Measurements from ENCODE around the gene VAMP1. TPM values are rescaled to one million over a fixed set of nuclear protein-coding genes. Genes with fewer than 3 reads are reported as not detected.

VAMP1 gene
- total and polyA plus RNA-seq, 2 of the 8 experiments (the other 6 are each of a cell fraction or from before 2014, with no cell fraction given): 10.8 to 23.1 TPM

DNA sequence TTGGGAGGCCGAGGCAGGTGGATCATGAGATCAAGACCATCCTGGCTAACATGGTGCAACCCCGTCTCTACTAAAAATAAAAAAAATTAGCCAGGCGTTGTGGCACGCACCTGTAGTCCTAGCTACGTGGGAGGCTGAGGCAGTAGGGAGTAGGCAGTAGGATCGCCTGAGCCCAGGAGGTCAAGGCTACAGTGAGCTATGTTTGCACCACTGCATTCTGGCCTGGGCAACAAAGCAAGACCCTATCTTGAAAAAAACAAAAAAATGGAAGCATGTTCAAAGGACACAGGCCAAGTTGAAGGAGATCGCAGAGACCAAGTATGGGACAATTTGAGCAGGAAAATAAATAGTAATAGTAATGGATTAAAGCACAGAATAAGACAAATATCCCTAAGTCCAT is 37.6 kb upstream of the VAMP1 start:
- Histone ChIP-seq H3K27ac (ENCODE audit: low read depth, low read length) (no peak overlapping the region; the same call in 1 of the 2 replicates), H3K4me3 (ENCODE audit: extremely low read depth in 1 of 4, insufficient read depth in 2 of 4, low read depth in 3 of 4, low read length in 4 of 4) (no peak overlapping the region)
- POLR2A ChIA-PET (ENCODE audit: partially characterized antibody): interaction anchor here (0.7 to 5.9 kb wide), 11 partner anchors 9 to 132 kb away, joined by 3 to 37 read pairs (median 5); partner anchors contain the start of genes GAPDH, SCNN1A and VAMP1
- TF ChIP-seq FOSL1 (IDR thresholded peaks at IDR 0.05; ENCODE audit: insufficient read depth, low read depth, low read length) (no peak), BACH1 (IDR thresholded peaks at IDR 0.05; ENCODE audit: low read length) (no peak), CHD2 (IDR thresholded peaks at IDR 0.05; ENCODE audit: low read length) (no peak), CREB1 (IDR thresholded peaks at IDR 0.05) (no peak), SP2 (IDR thresholded peaks at IDR 0.05; ENCODE audit: low read length) (no peak), ASH2L (IDR thresholded peaks at IDR 0.05; ENCODE audit: low read length) (no peak), CEBPB (IDR thresholded peaks at IDR 0.05; ENCODE audit: low read depth, low read length) (no peak)
- TF ChIP-seq, protein P1, sequence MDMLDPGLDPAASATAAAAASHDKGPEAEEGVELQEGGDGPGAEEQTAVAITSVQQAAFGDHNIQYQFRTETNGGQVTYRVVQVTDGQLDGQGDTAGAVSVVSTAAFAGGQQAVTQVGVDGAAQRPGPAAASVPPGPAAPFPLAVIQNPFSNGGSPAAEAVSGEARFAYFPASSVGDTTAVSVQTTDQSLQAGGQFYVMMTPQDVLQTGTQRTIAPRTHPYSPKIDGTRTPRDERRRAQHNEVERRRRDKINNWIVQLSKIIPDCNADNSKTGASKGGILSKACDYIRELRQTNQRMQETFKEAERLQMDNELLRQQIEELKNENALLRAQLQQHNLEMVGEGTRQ (IDR thresholded peaks at IDR 0.05; ENCODE audit: low read length): no peak
- TF ChIP-seq, protein P2, sequence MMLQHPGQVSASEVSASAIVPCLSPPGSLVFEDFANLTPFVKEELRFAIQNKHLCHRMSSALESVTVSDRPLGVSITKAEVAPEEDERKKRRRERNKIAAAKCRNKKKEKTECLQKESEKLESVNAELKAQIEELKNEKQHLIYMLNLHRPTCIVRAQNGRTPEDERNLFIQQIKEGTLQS (IDR thresholded peaks at IDR 0.05; ENCODE audit: insufficient read depth, low read depth, low read length): no peak
- TF ChIP-seq, protein P3, sequence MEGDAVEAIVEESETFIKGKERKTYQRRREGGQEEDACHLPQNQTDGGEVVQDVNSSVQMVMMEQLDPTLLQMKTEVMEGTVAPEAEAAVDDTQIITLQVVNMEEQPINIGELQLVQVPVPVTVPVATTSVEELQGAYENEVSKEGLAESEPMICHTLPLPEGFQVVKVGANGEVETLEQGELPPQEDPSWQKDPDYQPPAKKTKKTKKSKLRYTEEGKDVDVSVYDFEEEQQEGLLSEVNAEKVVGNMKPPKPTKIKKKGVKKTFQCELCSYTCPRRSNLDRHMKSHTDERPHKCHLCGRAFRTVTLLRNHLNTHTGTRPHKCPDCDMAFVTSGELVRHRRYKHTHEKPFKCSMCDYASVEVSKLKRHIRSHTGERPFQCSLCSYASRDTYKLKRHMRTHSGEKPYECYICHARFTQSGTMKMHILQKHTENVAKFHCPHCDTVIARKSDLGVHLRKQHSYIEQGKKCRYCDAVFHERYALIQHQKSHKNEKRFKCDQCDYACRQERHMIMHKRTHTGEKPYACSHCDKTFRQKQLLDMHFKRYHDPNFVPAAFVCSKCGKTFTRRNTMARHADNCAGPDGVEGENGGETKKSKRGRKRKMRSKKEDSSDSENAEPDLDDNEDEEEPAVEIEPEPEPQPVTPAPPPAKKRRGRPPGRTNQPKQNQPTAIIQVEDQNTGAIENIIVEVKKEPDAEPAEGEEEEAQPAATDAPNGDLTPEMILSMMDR (IDR thresholded peaks at IDR 0.05; ENCODE audit: control extremely low read depth in 1 of 3, insufficient read depth in 1 of 3, low read depth in 1 of 3, low read length in 3 of 3): no peak

More for the DNA sequence above, 37.6 kb upstream of the VAMP1 start:
- no peak overlapping the region for H4K5ac ChIP-seq (ENCODE audit: insufficient read length, low read depth, low read length)
- peaks cover 3 to 7% (median 5%) of the 10 kb centered on the region in 4 experiments; a peak in 4 of 7 replicates for H3K4me1 ChIP-seq (replicated peaks in 1 of 4; ENCODE audit: control insufficient read depth in 3 of 4, insufficient read depth in 4 of 4, low read length in 3 of 4)
- no peak overlapping the region for H4K91ac ChIP-seq (replicated peaks; ENCODE audit: insufficient read length, low read length)
- no peak overlapping the region; the same call in 1 of the 2 replicates for H2BK5ac ChIP-seq (ENCODE audit: low read depth, low read length)
- H3K36me3 ChIP-seq (ENCODE audit: control insufficient read depth in 2 of 4, insufficient read depth in 4 of 4, low read length in 3 of 4): peaks cover 19 to 47% (median 37%) of the 10 kb centered on the region in 4 experiments
- H3K4ac ChIP-seq (replicated peaks; ENCODE audit: insufficient read length, low read depth, low read length): no peak overlapping the region
- H3K23me2 ChIP-seq (ENCODE audit: low read depth, low read length): no peaks in the 10 kb centered on the region
- H3K23ac ChIP-seq (ENCODE audit: insufficient read length): no peak overlapping the region
- no peaks in the 10 kb centered on the region for H3K27me3 ChIP-seq (replicated peaks in 1 of 4; ENCODE audit: control insufficient read depth in 3 of 4, extremely low read depth in 1 of 4, insufficient read depth in 3 of 4, low read length in 3 of 4)
- DNase-seq (ENCODE audit: low read depth in 1 of 2, low spot score in 2 of 2): no peak
- no peak overlapping the region for H3K14ac ChIP-seq (ENCODE audit: insufficient read length)
- peaks cover 5% of the 10 kb centered on the region for H3K79me1 ChIP-seq (ENCODE audit: low read depth, low read length)
- CTCF ChIA-PET (ENCODE audit: partially characterized antibody): interaction anchor here (0.7 to 1.4 kb wide), 4 partner anchors 11 to 84 kb away, joined by 3 to 6 read pairs (median 4); no protein-coding TSS in a partner anchor
- H2BK20ac ChIP-seq (ENCODE audit: low read length): 0 out of 2 replicates have a peak overlapping the region, but pooled peaks have one; percentile 27
- WGBS, 2 experiments (ENCODE audit: extremely low coverage in 1 of 2, insufficient coverage in 1 of 2, insufficient read length in 1 of 2, insufficient replicate concordance in 2 of 2, low coverage in 1 of 2, low lambda C conversion rate in 2 of 2, missing lambda C conversion rate in 1 of 2): 82% methylated on average over 7 of the region's 7 CpGs; no CpG with 5 or more reads in 1 of the 2 experiments
- no peak overlapping the region for H4K8ac ChIP-seq (ENCODE audit: extremely low read depth, insufficient read depth, low read length)
- H2BK12ac ChIP-seq (ENCODE audit: low read depth, low read length): no peak overlapping the region
- no peak for FAIRE-seq
- H2BK15ac ChIP-seq (ENCODE audit: low read length): no peak overlapping the region
- H3K56ac ChIP-seq (replicated peaks; ENCODE audit: insufficient read length, low read depth, low read length): no peak overlapping the region
- no peak overlapping the region for H3K9ac ChIP-seq (replicated peaks in 1 of 4; ENCODE audit: extremely low read depth in 1 of 4, low read depth in 3 of 4, low read length in 3 of 4)
- H3K9me3 ChIP-seq (ENCODE audit: insufficient read depth in 2 of 2, low read depth in 1 of 2, low read length in 1 of 2): no peaks in the 10 kb centered on the region
- H2AFZ ChIP-seq (ENCODE audit: low read length): no peak overlapping the region
- peaks cover 0 to 26% of the 10 kb centered on the region in 2 experiments; a peak in 2 of 4 replicates for H3K79me2 ChIP-seq (ENCODE audit: control insufficient read depth in 1 of 2, insufficient read depth in 2 of 2, low read length in 2 of 2)
- H3K4me2 ChIP-seq (ENCODE audit: insufficient read depth in 1 of 2, low read depth in 2 of 2, low read length in 2 of 2): no peak overlapping the region; a peak in 1 of 4 replicates
- peaks cover 0 to 2% of the 10 kb centered on the region in 2 experiments for H4K20me1 ChIP-seq (replicated peaks in 1 of 2; ENCODE audit: control insufficient read depth in 1 of 2, insufficient read depth in 2 of 2, low read length in 2 of 2)
- no peak overlapping the region for H2BK120ac ChIP-seq (replicated peaks; ENCODE audit: low read depth, low read length)
- H2AK5ac ChIP-seq (ENCODE audit: low read depth, low read length): 0 out of 2 replicates have a peak overlapping the region, but pooled peaks have one; percentile 60
- no peak overlapping the region for H3K18ac ChIP-seq (ENCODE audit: extremely low read depth, low read length)

All from H1 (cell line).